ENCODE results near the gene TMEM35A. TPM values are rescaled to one million over a fixed set of nuclear protein-coding genes. Genes with fewer than 3 reads are reported as not detected.

Gene TMEM35A, protein sequence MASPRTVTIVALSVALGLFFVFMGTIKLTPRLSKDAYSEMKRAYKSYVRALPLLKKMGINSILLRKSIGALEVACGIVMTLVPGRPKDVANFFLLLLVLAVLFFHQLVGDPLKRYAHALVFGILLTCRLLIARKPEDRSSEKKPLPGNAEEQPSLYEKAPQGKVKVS
- total RNA-seq (2021; ENCODE audit: unreplicated experiment) = not detected
- not detected for polyA plus RNA-seq (2012; ENCODE audit: insufficient read length)
- not detected for Bru-seq, nascent RNA
- BruChase-seq, experiment 1, labeled RNA remaining after a 2-hour chase = percentile 8 among the genes with signal in this experiment
- BruChase-seq, experiment 2, labeled RNA remaining after a 6-hour chase = percentile 6 among the genes with signal in this experiment
- long read RNA-seq = 0 reads

- POLR2A ChIA-PET = no interaction called here
- in situ Hi-C loops (cut with HindIII; ENCODE audit: low pct_unique_long_range_greater_than_20kb, low sequenced_read_pairs) (no loop called here), intact Hi-C loops (cut with micrococcal nuclease; ENCODE audit: unreplicated experiment) (no loop called here)
- Histone ChIP-seq H3K4me1 (ENCODE audit: control insufficient read depth, insufficient read depth, low read length) (no peaks in the 10 kb centered on the region), H3K27me3 (ENCODE audit: control insufficient read depth, insufficient read depth, low read length) (no peaks in the 10 kb centered on the region), H3K9me3 (ENCODE audit: control insufficient read depth, insufficient read depth, low read depth, low read length) (no peaks in the 10 kb centered on the region), H3K27ac (ENCODE audit: low read length) (no peak within 1 kb of the TSS), H3K36me3 (ENCODE audit: control insufficient read depth, insufficient read depth, low read length) (no peaks in the 10 kb centered on the region), H3K4me3 (ENCODE audit: low read depth in 2 of 2, low read length in 2 of 2) (peak within 1 kb of the TSS in 1 of 2 experiments; percentile 23; a peak in 1 of 4 replicates)
- CTCF ChIA-PET = no interaction called here
- ATAC-seq (no peak; the same call in 1 of the 2 replicates), DNase-seq (ENCODE audit: low read depth, low spot score) (no peak)
- TF ChIP-seq POLR2AphosphoS5 (IDR thresholded peaks at IDR 0.05; ENCODE audit: low read depth, low read length) (no peak), SIN3A (IDR thresholded peaks at IDR 0.05; ENCODE audit: borderline replicate concordance, insufficient read depth, low read depth, low read length) (no peak), CTCF (IDR thresholded peaks at IDR 0.05) (no peak), REST (IDR thresholded peaks at IDR 0.05; ENCODE audit: insufficient read depth in 1 of 2, low read depth in 2 of 2, low read length in 1 of 2) (no peak), TCF7L2 (IDR thresholded peaks at IDR 0.05; ENCODE audit: low read depth, low read length) (no peak)
- BruUV-seq (replicated peaks) = no TSS peak
Measured at GRCh38 chrX:101078716-101079598, at the start of gene TMEM35A. Gene TMEM35A (plus strand): TSS chrX:101078879. CDS start chrX:101079003, 124 bp downstream.

DNA sequence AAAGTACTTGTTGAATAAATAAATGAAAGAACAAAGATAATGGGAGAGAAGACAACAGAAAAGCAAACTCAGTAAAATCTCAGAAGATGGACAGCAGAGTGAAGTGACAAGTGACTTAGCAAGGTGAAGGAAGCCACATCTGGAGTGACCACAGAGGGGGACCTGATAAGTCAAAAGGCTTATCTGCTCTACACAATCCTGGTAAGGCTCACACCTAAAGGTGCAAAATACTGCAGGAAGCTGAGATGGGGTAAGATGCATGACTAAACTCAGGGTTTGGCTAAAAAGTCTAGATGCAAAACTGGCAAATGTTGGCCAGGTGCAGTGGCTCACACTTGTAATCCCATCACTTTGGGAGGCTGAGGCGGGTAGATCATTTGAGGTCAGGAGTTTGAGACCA lies 49.0 kb upstream of the TMEM35A start:
- Histone ChIP-seq H3K27me3 (ENCODE audit: control insufficient read depth, insufficient read depth, low read length) (no peaks in the 10 kb centered on the region), H3K4me1 (ENCODE audit: control insufficient read depth, insufficient read depth, low read length) (no peaks in the 10 kb centered on the region), H3K4me3 (ENCODE audit: low read depth in 2 of 2, low read length in 2 of 2) (no peak overlapping the region), H3K27ac (ENCODE audit: low read length) (no peak overlapping the region), H3K9me3 (ENCODE audit: control insufficient read depth, insufficient read depth, low read depth, low read length) (no peaks in the 10 kb centered on the region), H3K36me3 (ENCODE audit: control insufficient read depth, insufficient read depth, low read length) (peaks cover 2% of the 10 kb centered on the region; the same call in 1 of the 2 replicates)
- intact Hi-C loops (cut with micrococcal nuclease; ENCODE audit: unreplicated experiment) (no loop called here), in situ Hi-C loops (cut with HindIII; ENCODE audit: low pct_unique_long_range_greater_than_20kb, low sequenced_read_pairs) (no loop called here)
- no peak for TF ChIP-seq REST (IDR thresholded peaks at IDR 0.05; ENCODE audit: insufficient read depth in 1 of 2, low read depth in 2 of 2, low read length in 1 of 2)
- no peak for TF ChIP-seq POLR2AphosphoS5 (IDR thresholded peaks at IDR 0.05; ENCODE audit: low read depth, low read length)
- TF ChIP-seq TCF7L2 (IDR thresholded peaks at IDR 0.05; ENCODE audit: low read depth, low read length) = no peak
- no peak for TF ChIP-seq SIN3A (IDR thresholded peaks at IDR 0.05; ENCODE audit: borderline replicate concordance, insufficient read depth, low read depth, low read length)
- no peak for TF ChIP-seq CTCF (IDR thresholded peaks at IDR 0.05)
- BruUV-seq (replicated peaks) = no TSS peak
- ChIA-PET POLR2A (no interaction called here), CTCF (no interaction called here)
- ATAC-seq (no peak), DNase-seq (ENCODE audit: low read depth, low spot score) (no peak)
